ENCODE results near the gene TMEM80. TPM values are rescaled to one million over a fixed set of nuclear protein-coding genes. Genes with fewer than 3 reads are reported as not detected.
A peak's percentile ranks its signal among the peaks of the same experiment; 100 is the strongest.

Gene TMEM80
- total RNA-seq, 2 donors from 2014 or later, result 17.0 to 17.8 TPM

DNA sequence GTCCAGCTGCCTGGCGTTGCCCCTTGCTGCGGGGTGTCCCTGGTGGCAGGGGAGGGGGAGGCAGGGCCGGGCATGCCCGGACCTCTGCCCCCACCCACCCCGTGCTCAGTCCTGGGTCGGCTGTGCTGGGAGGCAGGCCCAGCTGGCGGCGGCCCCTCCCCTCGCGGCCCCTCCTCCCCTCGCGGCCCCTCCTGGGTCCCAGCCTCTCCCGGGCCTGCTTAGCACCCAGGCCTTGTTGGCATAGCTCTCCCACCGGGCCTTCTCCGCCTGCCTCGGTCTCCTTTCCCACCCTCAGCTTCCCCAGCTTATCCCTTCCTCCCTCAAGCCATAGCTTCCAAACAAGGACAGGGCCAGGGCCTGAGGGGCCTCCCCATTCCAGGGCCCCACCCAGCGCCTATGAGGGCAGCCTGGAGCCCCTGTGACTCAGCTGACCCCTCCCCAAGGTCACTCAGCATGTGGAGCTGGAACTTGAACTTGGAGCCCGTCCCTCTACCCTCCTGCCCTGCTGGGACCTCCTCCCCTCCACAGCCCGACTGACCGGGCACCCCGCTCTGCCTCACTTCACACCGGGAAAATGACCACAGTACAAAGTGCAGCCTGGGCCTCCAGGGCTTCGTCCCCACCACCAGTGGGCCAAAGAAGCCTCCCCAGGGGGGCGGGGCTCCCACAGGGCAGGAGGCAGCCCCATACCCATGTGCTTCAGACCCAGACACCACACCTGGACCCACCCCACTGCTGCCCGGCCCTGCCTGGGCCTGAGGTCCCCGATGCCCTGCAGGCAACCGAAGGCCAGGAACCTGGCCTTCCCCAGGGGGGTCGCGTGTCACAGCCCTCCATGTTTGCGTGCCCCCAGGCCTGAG, 11.6 kb downstream of the TMEM80 start:
- Mint-ChIP-seq H3K27me3 (ENCODE audit: low read depth) (peaks cover 11% of the 10 kb centered on the region), H3K4me3 (peak overlapping the region in 1 of 2 donors; percentile 49), H3K9me3 (no peaks in the 10 kb centered on the region), H3K36me3 (ENCODE audit: insufficient read depth in 2 of 2) (no peaks in the 10 kb centered on the region), H3K4me1 (ENCODE audit: low read depth) (peaks cover 5% of the 10 kb centered on the region), H3K27ac (no peak overlapping the region)
- ATAC-seq (replicated peaks in 1 of 2) (no peak), DNase-seq (no peak)

DNA sequence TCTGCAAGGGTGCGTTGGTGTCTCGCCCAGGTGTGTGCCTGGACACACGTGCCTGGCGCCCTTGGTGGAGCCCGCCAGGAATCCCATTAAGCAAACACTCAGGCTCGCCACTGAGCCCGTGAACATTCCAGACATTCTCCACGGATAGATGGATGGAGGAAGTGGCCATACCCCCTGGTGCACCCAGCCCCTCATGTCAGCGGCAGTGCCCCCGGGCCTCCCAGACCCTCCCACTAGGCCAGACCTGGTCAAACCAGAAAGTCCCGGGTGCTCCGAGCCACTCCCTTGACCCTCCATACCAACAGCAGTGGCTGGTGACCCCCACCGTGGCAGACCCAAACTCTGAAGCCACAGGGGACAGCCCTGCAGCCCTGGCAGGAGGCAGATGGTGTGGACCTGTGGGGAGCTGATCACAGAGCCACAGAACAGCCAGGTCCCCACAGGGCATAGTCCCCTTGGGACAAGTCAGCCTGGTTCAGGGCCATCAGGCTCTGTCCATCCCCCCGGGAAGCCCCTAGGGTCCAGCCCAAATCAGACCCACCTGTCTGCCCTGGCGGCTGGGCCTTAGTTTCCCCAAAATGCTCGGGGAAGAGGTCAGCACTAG, 12.3 kb downstream of the TMEM80 start:
- no peaks in the 10 kb centered on the region for H3K9me3 Mint-ChIP-seq
- DNase-seq (no peak), ATAC-seq (replicated peaks in 1 of 2) (no peak)
- peak overlapping the region in 1 of 2 donors; percentile 9 for H3K4me3 Mint-ChIP-seq
- peaks cover 11% of the 10 kb centered on the region for H3K27me3 Mint-ChIP-seq (ENCODE audit: low read depth)
- H3K4me1 Mint-ChIP-seq (ENCODE audit: low read depth), result peaks cover 5% of the 10 kb centered on the region
- H3K27ac Mint-ChIP-seq, result no peak overlapping the region
- H3K36me3 Mint-ChIP-seq (ENCODE audit: insufficient read depth in 2 of 2), result no peaks in the 10 kb centered on the region

DNA sequence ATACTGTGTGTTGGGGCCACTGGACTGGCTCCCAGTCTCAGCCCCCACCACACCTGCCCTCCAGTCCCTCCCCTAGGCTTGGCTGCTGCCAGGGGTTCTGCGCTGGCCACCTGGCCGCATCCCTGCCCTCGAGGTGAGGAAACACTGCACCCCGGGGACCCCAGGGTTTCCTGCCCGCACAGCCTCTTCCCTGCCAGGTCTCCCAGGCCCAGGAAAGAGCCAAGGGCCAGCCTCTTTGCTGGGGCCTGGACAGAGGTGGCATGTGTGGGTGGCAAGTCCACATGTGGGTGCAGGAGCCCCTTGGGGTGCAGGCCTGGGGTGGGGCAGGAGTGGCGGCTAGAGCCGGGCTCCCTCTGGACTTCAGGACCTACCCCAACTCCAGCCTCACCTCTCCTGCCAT, 12.9 kb downstream of the TMEM80 start:
- ATAC-seq (replicated peaks in 1 of 2), result no peak
- peaks cover 5% of the 10 kb centered on the region for H3K4me1 Mint-ChIP-seq (ENCODE audit: low read depth)

DNA sequence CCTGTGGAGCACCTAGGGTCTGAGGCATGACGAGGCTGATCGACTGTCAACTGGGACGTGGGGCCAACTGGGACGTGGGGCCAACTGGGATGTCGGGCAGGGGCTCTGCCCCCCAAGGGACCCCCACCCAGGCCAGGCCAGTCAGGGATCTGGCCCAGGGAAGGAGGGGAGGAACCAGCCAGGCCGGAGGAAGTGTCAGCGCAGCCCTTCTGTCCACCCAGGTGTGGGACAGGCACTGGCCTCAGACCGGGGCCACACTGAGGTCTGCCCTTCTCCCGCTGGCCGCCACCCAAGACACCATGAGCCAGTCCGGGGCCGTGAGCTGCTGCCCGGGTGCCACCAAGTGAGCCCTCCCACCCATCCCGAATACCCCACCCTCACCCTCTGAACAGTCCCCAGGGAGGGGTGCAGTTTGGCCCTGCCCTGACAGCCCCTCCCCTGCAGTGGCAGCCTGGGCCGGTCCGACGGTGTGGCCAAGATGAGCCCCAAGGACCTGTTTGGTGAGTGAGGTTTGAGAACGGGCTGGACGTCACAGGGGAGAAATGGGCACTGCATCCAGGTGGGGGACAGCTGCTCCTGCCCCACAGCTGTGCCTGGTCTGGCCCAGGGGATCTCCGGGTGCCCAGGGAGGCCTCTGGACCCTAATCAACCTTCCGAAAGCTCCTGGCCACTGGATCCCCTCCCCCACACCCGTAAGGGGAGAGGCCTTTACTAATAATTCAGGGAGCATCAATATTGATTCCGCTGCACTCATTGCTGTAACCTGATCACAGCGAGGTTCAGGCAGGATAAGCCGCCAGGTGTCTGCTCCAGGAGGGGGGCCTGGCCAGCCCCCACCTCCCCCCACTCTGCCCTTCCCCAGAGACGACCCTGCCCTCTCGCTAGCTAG, 13.7 kb downstream of the TMEM80 start:
- H3K4me1 Mint-ChIP-seq (ENCODE audit: low read depth), result peaks cover 5% of the 10 kb centered on the region
- no peaks in the 10 kb centered on the region for H3K9me3 Mint-ChIP-seq
- ATAC-seq (replicated peaks in 1 of 2), result no peak
- DNase-seq, result no peak
- no peak overlapping the region for H3K4me3 Mint-ChIP-seq
- no peak overlapping the region for H3K27ac Mint-ChIP-seq
- H3K27me3 Mint-ChIP-seq (ENCODE audit: low read depth), result peaks cover 11% of the 10 kb centered on the region
- H3K36me3 Mint-ChIP-seq (ENCODE audit: insufficient read depth in 2 of 2), result no peaks in the 10 kb centered on the region

More for the DNA sequence above, 12.9 kb downstream of the TMEM80 start:
- no peaks in the 10 kb centered on the region for H3K9me3 Mint-ChIP-seq
- H3K27me3 Mint-ChIP-seq (ENCODE audit: low read depth), result peaks cover 11% of the 10 kb centered on the region
- no peak overlapping the region for H3K4me3 Mint-ChIP-seq
- DNase-seq, result no peak
- no peak overlapping the region for H3K27ac Mint-ChIP-seq
- H3K36me3 Mint-ChIP-seq (ENCODE audit: insufficient read depth in 2 of 2), result no peaks in the 10 kb centered on the region

DNA sequence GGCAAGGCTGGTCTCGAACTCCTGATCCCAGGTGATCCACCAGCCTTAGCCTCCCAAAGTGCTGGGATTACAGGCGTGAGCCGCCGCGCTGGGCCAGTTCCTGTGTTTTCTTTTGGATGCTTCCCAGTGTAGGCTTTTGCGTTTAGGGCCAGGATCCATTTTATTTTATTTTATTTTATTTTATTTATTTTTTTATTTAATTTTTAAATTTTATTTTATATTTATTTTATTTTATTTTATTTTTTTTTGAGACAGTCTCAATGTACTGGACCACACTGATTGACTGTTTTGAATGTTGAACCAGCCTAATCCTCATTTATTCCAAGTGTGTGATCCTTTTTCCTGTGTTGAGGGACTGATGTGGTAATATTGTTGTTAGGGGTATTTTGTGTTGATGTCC, 18.8 kb downstream of the TMEM80 start:
- DNase-seq, result no peak
- no peak overlapping the region for H3K4me3 Mint-ChIP-seq
- H3K9me3 Mint-ChIP-seq, result peaks cover 0 to 3% of the 10 kb centered on the region in 2 donors
- H3K36me3 Mint-ChIP-seq (ENCODE audit: insufficient read depth in 2 of 2), result peaks cover 0 to 3% of the 10 kb centered on the region in 2 donors
- H3K27me3 Mint-ChIP-seq (ENCODE audit: low read depth), result peaks cover 5% of the 10 kb centered on the region
- H3K4me1 Mint-ChIP-seq (ENCODE audit: low read depth), result peaks cover 5% of the 10 kb centered on the region
- H3K27ac Mint-ChIP-seq, result no peak overlapping the region
- no peak for ATAC-seq (replicated peaks in 1 of 2)

DNA sequence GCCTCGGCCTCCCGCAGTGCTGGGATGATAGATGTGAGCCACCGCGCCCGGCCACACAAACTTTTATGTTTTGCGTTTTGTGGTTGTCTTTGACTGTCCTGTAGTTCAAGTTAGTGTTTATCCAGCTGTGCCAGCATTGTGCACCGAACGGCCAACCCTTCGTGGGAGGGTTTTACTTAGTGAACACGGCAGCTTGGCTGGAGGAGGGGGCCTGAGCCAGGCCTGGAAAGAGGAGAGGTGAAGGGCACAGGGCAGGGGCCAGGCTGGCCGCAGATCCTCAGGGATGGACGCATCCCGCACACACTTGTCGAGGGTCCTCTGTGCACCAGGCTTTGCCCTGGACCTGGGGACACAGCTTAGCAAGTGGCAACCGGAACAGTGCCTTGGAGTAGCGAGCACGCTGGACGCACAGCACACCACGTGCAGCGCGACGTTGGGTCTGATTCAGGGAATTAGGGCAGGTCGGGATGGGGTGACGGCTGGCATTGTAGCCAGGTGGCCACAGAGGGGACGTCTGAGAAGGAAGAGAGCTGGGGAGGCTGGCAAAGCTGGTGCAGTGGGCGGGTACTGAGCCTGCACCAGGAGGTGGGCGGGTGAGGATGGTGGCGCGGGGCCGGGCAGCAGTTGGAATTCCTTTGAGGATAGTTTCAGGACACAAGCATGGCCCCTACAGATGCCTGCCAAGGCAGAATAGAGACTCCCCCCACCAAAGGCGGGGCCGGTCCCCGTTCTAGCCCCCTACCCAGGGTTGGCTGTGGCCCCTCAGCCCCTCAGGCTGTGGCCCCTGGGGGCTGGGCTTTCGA, 23.8 kb downstream of the TMEM80 start:
- H3K27me3 Mint-ChIP-seq (ENCODE audit: low read depth), result peaks cover 25% of the 10 kb centered on the region
- peaks cover 11% of the 10 kb centered on the region for H3K4me1 Mint-ChIP-seq (ENCODE audit: low read depth)
- peaks cover 0 to 3% of the 10 kb centered on the region in 2 donors for H3K9me3 Mint-ChIP-seq
- DNase-seq (no peak), ATAC-seq (replicated peaks in 1 of 2) (no peak)
- H3K4me3 Mint-ChIP-seq, result peak overlapping the region; percentile 59 to 73
- H3K27ac Mint-ChIP-seq, result no peak overlapping the region
- peaks cover 0 to 4% of the 10 kb centered on the region in 2 donors for H3K36me3 Mint-ChIP-seq (ENCODE audit: insufficient read depth in 2 of 2)

DNA sequence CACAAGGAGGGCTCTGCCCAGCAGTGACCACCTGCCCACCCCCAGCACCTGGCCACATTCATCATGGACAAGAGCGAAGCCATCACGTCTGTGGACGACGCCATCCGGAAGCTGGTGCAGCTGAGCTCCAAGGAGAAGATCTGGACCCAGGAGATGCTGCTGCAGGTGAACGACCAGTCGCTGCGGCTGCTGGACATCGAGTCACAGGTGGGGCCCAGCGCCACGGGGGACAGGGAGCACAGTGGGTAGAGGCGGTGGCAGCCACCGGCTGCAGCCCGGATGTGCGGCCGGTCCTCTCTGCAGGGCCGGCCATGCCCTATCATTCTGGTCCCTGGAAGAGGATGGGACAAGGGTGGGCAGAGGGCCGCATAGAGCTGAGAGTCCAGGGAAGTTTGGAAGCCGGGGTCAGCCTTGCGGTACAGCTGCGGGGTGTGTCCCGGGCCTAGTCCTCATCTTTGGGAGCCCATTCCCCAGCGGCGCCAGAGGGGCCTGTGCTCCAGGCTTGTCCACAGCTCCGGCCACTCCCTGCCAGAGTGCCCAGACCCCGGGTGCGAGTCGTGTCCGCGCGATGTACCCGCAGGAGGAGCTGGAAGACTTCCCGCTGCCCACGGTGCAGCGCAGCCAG, 24.5 kb downstream of the TMEM80 start:
- peaks cover 12% of the 10 kb centered on the region for H3K4me1 Mint-ChIP-seq (ENCODE audit: low read depth)
- no peak overlapping the region for H3K27ac Mint-ChIP-seq
- peaks cover 0 to 2% of the 10 kb centered on the region in 2 donors for H3K36me3 Mint-ChIP-seq (ENCODE audit: insufficient read depth in 2 of 2)
- peak overlapping the region; percentile 59 to 73 for H3K4me3 Mint-ChIP-seq
- H3K27me3 Mint-ChIP-seq (ENCODE audit: low read depth), result peaks cover 25% of the 10 kb centered on the region
- H3K9me3 Mint-ChIP-seq, result peaks cover 0 to 3% of the 10 kb centered on the region in 2 donors
- DNase-seq, result no peak
- no peak for ATAC-seq (replicated peaks in 1 of 2)

DNA sequence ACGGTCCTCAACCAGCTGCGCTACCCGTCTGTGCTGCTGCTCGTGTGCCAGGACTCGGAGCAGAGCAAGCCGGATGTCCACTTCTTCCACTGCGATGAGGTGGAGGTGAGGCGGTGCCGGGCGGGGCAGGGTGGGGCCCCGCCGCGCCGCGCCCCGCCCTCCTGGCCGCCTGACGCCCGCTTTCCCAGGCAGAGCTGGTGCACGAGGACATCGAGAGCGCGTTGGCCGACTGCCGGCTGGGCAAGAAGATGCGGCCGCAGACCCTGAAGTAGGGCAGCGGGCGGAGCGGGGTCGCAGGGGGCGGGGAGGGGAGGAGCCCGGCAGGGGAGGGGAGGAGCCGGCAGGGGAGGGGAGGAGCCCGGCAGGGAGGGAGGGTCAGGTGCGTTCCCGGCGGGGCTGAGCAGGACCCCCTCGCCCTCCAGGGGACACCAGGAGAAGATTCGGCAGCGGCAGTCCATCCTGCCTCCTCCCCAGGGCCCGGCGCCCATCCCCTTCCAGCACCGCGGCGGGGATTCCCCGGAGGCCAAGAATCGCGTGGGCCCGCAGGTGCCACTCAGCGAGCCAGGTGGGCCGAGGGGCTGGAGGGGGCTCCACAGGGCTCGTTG, 25.1 kb downstream of the TMEM80 start:
- H3K4me1 Mint-ChIP-seq (ENCODE audit: low read depth), result peaks cover 16% of the 10 kb centered on the region
- DNase-seq, result no peak
- peaks cover 25% of the 10 kb centered on the region for H3K27me3 Mint-ChIP-seq (ENCODE audit: low read depth)
- H3K9me3 Mint-ChIP-seq, result no peaks in the 10 kb centered on the region
- H3K4me3 Mint-ChIP-seq, result peak overlapping the region; percentile 69 to 73
- ATAC-seq (replicated peaks in 1 of 2), result peak; percentile 45 to 53
- H3K36me3 Mint-ChIP-seq (ENCODE audit: insufficient read depth in 2 of 2), result peaks cover 0 to 2% of the 10 kb centered on the region in 2 donors
- no peak overlapping the region for H3K27ac Mint-ChIP-seq

DNA sequence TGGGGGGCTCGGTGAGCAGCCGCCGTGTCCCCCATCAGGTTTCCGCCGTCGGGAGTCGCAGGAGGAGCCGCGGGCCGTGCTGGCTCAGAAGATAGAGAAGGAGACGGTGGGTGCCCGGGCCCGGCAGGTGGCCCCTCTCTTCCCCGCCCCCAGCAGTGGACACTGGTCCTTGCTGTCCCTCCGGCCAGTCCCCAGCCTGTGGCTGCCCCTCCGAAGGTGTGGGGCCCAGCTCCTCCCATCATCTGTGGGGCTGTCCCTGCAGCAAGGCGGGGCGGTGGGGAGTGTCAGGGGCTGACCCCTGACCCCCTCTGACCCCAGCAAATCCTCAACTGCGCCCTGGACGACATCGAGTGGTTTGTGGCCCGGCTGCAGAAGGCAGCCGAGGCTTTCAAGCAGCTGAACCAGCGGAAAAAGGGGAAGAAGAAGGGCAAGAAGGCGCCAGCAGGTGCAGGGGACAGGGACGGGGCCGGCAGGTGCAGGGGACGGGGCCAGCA, 25.7 kb downstream of the TMEM80 start:
- DNase-seq (no peak), ATAC-seq (replicated peaks in 1 of 2) (no peak)
- peaks cover 0 to 2% of the 10 kb centered on the region in 2 donors for H3K36me3 Mint-ChIP-seq (ENCODE audit: insufficient read depth in 2 of 2)
- H3K9me3 Mint-ChIP-seq, result no peaks in the 10 kb centered on the region
- H3K4me1 Mint-ChIP-seq (ENCODE audit: low read depth), result peaks cover 16% of the 10 kb centered on the region
- peaks cover 25% of the 10 kb centered on the region for H3K27me3 Mint-ChIP-seq (ENCODE audit: low read depth)
- no peak overlapping the region for H3K27ac Mint-ChIP-seq
- H3K4me3 Mint-ChIP-seq, result peak overlapping the region; percentile 69 to 73

DNA sequence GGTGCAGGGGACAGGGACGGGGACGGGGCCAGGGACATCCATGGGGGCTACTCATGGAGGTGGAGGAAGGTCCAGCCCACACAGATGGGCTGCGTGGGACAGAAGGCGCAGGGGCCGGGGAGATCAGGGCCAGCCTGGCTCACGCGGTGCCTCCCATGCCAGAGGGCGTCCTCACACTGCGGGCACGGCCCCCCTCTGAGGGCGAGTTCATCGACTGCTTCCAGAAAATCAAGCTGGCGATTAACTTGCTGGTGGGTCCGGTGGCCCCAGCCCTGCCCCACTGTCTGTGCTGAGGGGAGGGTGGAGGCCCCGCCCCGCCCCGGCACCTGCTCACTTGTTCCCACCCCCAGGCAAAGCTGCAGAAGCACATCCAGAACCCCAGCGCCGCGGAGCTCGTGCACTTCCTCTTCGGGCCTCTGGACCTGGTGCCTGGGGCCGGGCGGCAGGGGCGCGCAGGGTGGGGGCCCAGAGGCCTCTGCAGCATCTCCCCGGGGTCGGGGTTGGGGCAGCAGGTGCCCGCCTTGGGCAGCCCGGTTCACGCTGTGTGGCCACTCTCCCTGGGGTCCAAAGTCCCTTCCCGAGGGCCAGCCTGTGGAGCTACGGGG, 26.2 kb downstream of the TMEM80 start:
- peak; percentile 52 to 55 for DNase-seq
- Mint-ChIP-seq H3K27me3 (ENCODE audit: low read depth) (peaks cover 25% of the 10 kb centered on the region), H3K4me3 (peak overlapping the region; percentile 69 to 73), H3K9me3 (no peaks in the 10 kb centered on the region), H3K4me1 (ENCODE audit: low read depth) (peaks cover 16% of the 10 kb centered on the region), H3K27ac (no peak overlapping the region), H3K36me3 (ENCODE audit: insufficient read depth in 2 of 2) (peaks cover 0 to 2% of the 10 kb centered on the region in 2 donors)
- ATAC-seq (replicated peaks in 1 of 2), result peak; percentile 12 to 37

DNA sequence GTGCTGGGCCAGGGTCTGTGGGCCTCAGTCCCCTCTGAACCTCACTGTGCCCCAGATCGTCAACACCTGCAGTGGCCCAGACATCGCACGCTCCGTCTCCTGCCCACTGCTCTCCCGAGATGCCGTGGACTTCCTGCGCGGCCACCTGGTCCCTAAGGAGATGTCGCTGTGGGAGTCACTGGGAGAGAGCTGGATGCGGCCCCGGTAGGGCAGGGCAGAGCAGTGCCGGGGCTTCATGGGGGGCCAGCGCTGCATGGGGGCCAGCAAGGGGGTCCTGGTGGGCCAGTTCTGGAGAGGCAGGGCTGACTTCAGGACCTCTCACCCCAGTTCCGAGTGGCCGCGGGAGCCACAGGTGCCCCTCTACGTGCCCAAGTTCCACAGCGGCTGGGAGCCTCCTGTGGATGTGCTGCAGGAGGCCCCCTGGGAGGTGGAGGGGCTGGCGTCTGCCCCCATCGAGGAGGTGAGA, 26.8 kb downstream of the TMEM80 start:
- H3K4me3 Mint-ChIP-seq, result peak overlapping the region in 1 of 2 donors; percentile 73
- no peak for ATAC-seq (replicated peaks in 1 of 2)
- peaks cover 0 to 2% of the 10 kb centered on the region in 2 donors for H3K36me3 Mint-ChIP-seq (ENCODE audit: insufficient read depth in 2 of 2)

More for the DNA sequence above, 26.8 kb downstream of the TMEM80 start:
- H3K27me3 Mint-ChIP-seq (ENCODE audit: low read depth), result peaks cover 25% of the 10 kb centered on the region
- H3K9me3 Mint-ChIP-seq, result no peaks in the 10 kb centered on the region
- H3K4me1 Mint-ChIP-seq (ENCODE audit: low read depth), result peaks cover 16% of the 10 kb centered on the region
- no peak for DNase-seq
- no peak overlapping the region for H3K27ac Mint-ChIP-seq
